H1 (cell line): ENCODE data around the gene LEPR. TPM values are rescaled to one million over a fixed set of nuclear protein-coding genes. Genes with fewer than 3 reads are reported as not detected.

Experiments
- SRF ChIP-seq: IDR thresholded peaks from 2 replicates; pipeline ENCODE4 v1.6.1; 2011; ENCODE audit warnings: mild to moderate bottlenecking, low read depth, low read length, moderate library complexity
- TAF7 ChIP-seq: optimal IDR thresholded peaks from 2 replicates; pipeline ENCODE3; 2011; ENCODE audit warnings: low read depth, mild to moderate bottlenecking, inconsistent platforms, low read length, moderate library complexity, borderline replicate concordance
- polyA plus RNA-seq, 7 experiments: library from polyadenylated mRNA; depleted of rRNA in 3 of 7; stranded (reverse) in 5 of 7; unstranded in 2 of 7; fragments of >200 nt in 5 of 7; fragments of 200-250 nt in 2 of 7; gene quantifications; 1 replicate in 5 of 7; 2 replicates in 1 of 7; 4 replicates in 1 of 7; pipeline versions ENCODE4 v1.2.1 to v1.2.3, GENCODE V29; 2011 to 2013; ENCODE audit warnings: missing spikeins in 2 of 7, mixed read lengths in 2 of 7
- total RNA-seq: library from RNA; stranded (reverse); fragmentation: NEBNext Ultra II Directional; extraction: Animal tissue kit (Norgen Biotek cat#: 25700); gene quantifications from 2 replicates; pipeline ENCODE4 v1.2.1, GENCODE V29; 2021

The LEPR gene
- total and polyA plus RNA-seq, 2 of the 8 experiments (the other 6 are each of a cell fraction or from before 2014, with no cell fraction given): 1.3 to 3.9 TPM

- TF ChIP-seq SRF (no peak), TAF7 (no peak)
- TF ChIP-seq, all 59 proteins: peak for 0
These were observed 18.9 kb upstream of the LEPR start (continued) for GRCh38 chr1:65401612-65402011.
